Neural crest cell (in vitro differentiated cells): Measurements from ENCODE around the gene CCDC18. TPM values are rescaled to one million over a fixed set of nuclear protein-coding genes. Genes with fewer than 3 reads are reported as not detected.
A peak's percentile ranks its signal among the peaks of the same experiment; 100 is the strongest.
"Not testable (repeated sequence)": the region's sequence is repeated elsewhere in the genome, so short reads cannot be mapped to it uniquely, and the experiment has no call there.

Experiments
- DNase-seq: peaks from one replicate; pipeline ENCODE4 v3.0.0; 2021; ENCODE audit warnings: low read depth, mixed read lengths, low spot score
- H3K27ac Mint-ChIP-seq: one replicate; pipeline ENCODE4 v1.8.0; 2021; ENCODE audit warnings: mild to moderate bottlenecking, mixed read lengths; ENCODE audit not compliant: unreplicated experiment
- H3K27me3 Mint-ChIP-seq: 2 replicates; pipeline ENCODE4 v1.8.0; 2021; ENCODE audit warnings: low read depth, mild to moderate bottlenecking, mixed read lengths
- H3K36me3 Mint-ChIP-seq: 2 replicates; pipeline ENCODE4 v1.8.0; 2021; ENCODE audit warnings: low read depth, mild to moderate bottlenecking, mixed read lengths
- H3K4me1 Mint-ChIP-seq: 2 replicates; pipeline ENCODE4 v1.8.0; 2021; ENCODE audit warnings: mixed read lengths
- H3K4me3 Mint-ChIP-seq: one replicate; pipeline ENCODE4 v1.8.0; 2021; ENCODE audit warnings: mild to moderate bottlenecking, mixed read lengths
- H3K9me3 Mint-ChIP-seq: 2 replicates; pipeline ENCODE4 v1.8.0; 2021; ENCODE audit warnings: mixed read lengths
- total RNA-seq: library from RNA; stranded (reverse); gene quantifications from 2 replicates; pipeline ENCODE4 v1.2.1, GENCODE V29; 2021
- TF ChIP-seq, protein P1 (sequence below): fragments of 200-600 bp; sonication (generic); conservative IDR thresholded peaks from 2 replicates; pipeline ENCODE4 v1.5.0; 2021; ENCODE audit warnings: antibody characterized with exemption, mild to moderate bottlenecking

The CCDC18 gene
- total RNA-seq, 1 donor from 2014 or later = 21.0 TPM

DNA sequence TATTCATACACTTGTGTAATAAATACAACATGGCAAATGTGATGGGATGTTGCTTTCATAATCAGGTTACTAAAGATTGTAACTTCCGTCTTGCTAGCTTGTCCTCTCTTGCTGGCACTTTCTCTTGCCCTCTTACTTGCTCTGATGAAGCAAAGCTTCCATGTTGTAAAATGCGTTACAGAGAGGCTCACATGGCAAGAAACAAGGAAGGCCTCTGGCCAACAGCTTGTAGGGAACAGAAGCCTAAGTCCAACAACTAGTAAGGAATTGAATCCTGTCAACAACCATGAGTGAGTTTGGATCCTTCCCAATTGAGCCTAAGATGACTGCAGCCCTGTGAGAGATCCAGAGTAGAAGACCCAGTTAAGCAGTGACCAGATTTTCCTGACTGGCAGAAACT lies 15.7 kb upstream of the CCDC18 start:
- no peaks in the 10 kb centered on the region for H3K4me1 Mint-ChIP-seq
- peaks cover 12% of the 10 kb centered on the region for H3K9me3 Mint-ChIP-seq
- no peak for DNase-seq
- H3K36me3 Mint-ChIP-seq = peaks cover 37% of the 10 kb centered on the region
- TF ChIP-seq, protein P1, sequence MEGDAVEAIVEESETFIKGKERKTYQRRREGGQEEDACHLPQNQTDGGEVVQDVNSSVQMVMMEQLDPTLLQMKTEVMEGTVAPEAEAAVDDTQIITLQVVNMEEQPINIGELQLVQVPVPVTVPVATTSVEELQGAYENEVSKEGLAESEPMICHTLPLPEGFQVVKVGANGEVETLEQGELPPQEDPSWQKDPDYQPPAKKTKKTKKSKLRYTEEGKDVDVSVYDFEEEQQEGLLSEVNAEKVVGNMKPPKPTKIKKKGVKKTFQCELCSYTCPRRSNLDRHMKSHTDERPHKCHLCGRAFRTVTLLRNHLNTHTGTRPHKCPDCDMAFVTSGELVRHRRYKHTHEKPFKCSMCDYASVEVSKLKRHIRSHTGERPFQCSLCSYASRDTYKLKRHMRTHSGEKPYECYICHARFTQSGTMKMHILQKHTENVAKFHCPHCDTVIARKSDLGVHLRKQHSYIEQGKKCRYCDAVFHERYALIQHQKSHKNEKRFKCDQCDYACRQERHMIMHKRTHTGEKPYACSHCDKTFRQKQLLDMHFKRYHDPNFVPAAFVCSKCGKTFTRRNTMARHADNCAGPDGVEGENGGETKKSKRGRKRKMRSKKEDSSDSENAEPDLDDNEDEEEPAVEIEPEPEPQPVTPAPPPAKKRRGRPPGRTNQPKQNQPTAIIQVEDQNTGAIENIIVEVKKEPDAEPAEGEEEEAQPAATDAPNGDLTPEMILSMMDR = no peak
- H3K27ac Mint-ChIP-seq = no peak overlapping the region
- no peaks in the 10 kb centered on the region for H3K27me3 Mint-ChIP-seq
- no peak overlapping the region for H3K4me3 Mint-ChIP-seq

DNA sequence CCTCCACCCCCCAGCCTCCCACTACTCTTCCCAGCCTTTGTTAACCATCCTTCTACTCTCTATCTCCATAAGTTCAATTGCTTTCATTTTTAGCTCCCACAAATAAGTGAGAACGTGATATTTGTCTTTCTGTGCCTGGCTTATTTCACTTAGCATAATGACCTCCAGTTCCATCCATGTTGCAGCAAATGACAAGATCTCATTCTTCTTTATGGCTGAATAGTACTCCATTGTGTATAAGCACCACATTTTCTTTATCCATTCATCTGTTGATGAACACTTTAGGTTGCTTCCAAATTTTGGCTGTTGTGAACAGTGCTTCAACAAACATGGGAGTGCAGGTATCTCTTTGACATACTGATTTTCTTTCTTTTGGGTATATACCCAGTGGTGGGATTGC lies 14.6 kb upstream of the CCDC18 start:
- DNase-seq, H3K27me3 Mint-ChIP-seq, H3K27ac Mint-ChIP-seq, H3K4me3 Mint-ChIP-seq, H3K4me1 Mint-ChIP-seq: not testable (repeated sequence)
- Mint-ChIP-seq H3K9me3 (peaks cover 12% of the 10 kb centered on the region), H3K36me3 (peaks cover 40% of the 10 kb centered on the region)

DNA sequence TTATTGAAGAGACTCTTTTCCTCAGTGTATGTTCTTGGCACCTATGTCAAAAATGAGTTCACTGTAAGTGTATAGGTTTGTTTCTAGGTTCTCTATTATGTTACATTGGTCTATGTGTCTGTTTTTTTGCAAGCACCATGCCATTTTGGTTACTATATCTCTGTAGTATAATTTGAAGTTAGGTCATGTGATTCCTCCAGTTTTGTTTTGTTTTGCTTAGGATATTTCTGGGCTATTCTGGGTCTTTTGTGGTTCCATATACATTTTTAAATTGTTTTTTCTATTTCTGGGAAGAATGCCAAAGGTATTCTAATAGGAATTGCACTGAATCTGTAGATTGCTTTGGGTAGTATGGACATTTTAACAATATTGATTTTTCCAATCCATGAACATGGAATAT lies 13.5 kb upstream of the CCDC18 start:
- Mint-ChIP-seq H3K27me3 (no peaks in the 10 kb centered on the region), H3K4me3 (no peak overlapping the region), H3K27ac (no peak overlapping the region), H3K4me1 (peaks cover 10% of the 10 kb centered on the region), H3K9me3 (peaks cover 12% of the 10 kb centered on the region), H3K36me3 (peaks cover 42% of the 10 kb centered on the region)
- TF ChIP-seq, protein P1 = no peak
- DNase-seq = no peak

DNA sequence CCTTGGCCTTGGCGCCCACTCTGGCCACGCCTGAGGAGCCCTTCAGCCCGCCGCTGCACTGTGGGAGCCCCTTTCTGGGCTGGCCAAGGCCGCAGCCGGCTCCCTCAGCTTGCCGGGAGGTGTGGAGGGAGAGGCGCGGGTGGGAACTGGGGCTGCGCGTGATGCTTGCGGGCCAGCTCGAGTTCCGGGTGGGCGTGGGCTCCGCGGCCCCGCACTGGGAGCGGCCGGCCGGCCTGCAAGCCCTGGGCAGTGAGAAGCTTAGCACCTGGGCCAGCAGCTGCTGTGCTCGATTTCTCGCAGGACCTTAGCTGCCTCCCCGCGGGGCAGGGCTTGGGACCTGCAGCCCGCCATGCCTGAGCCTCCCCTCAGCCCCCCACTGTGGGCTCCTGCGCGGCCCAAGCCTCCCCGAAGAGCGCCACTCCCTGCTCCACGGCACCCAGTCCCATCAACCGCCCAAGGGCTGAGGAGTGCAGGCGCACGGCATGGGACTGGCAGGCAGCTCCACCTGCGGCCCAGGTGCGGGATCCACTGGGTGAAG lies 10.3 kb upstream of the CCDC18 start:
- H3K4me3 Mint-ChIP-seq, DNase-seq, H3K27me3 Mint-ChIP-seq, H3K27ac Mint-ChIP-seq: not testable (repeated sequence)
- Mint-ChIP-seq H3K9me3 (peaks cover 12% of the 10 kb centered on the region), H3K36me3 (peaks cover 56% of the 10 kb centered on the region), H3K4me1 (peaks cover 28% of the 10 kb centered on the region)

DNA sequence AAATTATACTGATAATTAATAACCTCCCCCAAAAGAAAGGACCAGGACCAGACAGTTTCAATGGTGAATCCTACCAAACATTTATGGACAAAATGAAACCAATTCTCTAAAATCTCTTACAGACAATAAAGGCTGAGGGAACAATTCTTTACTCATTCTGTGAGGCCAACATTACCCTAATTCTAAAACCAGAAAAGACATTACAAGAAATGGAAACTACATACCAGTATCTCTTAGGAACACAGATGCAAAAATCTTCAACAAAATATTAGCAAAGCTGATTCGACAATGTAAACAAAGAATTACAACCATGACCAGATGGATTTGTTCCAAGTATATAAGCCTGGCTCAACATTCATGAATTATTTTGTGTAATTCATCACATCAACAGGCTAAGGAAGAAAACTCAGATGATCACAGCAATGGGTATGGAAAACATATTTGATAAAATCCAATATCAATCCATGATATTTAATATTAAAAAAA lies 8.9 kb upstream of the CCDC18 start:
- H3K36me3 Mint-ChIP-seq = peaks cover 48% of the 10 kb centered on the region
- TF ChIP-seq, protein P1 = no peak
- no peak overlapping the region for H3K27ac Mint-ChIP-seq
- H3K4me3 Mint-ChIP-seq = no peak overlapping the region
- H3K4me1 Mint-ChIP-seq = peaks cover 28% of the 10 kb centered on the region
- no peak for DNase-seq
- no peaks in the 10 kb centered on the region for H3K27me3 Mint-ChIP-seq
- peaks cover 8% of the 10 kb centered on the region for H3K9me3 Mint-ChIP-seq

DNA sequence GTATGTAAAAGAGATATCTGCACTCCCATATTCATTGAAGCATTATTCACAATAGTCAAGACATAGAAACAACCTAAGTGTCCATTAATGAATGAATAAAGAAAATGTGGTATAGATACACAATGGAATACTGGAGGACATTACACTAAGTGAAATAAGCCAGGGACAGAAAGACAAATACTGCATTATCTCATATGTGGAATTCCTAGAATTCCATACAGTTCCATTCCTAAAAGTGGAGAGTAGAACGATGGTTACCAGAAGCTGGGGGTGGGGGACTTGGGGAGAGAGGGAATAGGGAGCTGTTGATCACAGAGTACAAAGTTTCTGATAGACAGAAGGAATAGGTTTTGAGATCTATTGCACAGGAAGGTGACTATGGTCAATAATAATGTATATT lies 7.7 kb upstream of the CCDC18 start:
- Mint-ChIP-seq H3K36me3 (peaks cover 39% of the 10 kb centered on the region), H3K9me3 (peaks cover 5% of the 10 kb centered on the region), H3K27me3 (no peaks in the 10 kb centered on the region), H3K4me1 (peaks cover 33% of the 10 kb centered on the region), H3K4me3 (no peak overlapping the region), H3K27ac (no peak overlapping the region)
- TF ChIP-seq, protein P1 = no peak
- no peak for DNase-seq

DNA sequence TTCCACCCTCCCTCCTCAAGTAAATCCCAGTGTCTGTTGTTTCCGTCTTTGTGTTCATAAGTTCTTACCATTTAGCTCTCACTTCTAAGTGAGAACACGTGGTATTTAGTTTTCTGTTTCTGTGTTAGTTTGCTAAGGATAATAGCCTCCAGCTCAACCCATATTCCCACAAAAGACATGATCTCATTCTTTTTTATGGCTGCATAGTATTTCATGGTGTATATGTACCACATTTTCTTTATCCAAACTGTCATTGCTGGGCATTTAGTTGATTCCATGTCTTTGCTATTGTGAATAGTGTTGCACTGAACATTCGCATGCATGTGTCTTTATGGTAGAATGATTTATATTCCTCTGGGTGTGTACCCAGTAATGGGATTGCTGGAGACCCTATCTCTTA lies 5.9 kb upstream of the CCDC18 start:
- Mint-ChIP-seq H3K4me3 (peak overlapping the region; percentile 7), H3K36me3 (peaks cover 23% of the 10 kb centered on the region), H3K4me1 (peaks cover 46% of the 10 kb centered on the region)
- not testable (repeated sequence) for H3K9me3 Mint-ChIP-seq, DNase-seq, H3K27me3 Mint-ChIP-seq, H3K27ac Mint-ChIP-seq
